RWPE1 (cell line): ENCODE data around the gene ERP29.
"Not testable (repeated sequence)": the region's sequence is repeated elsewhere in the genome, so short reads cannot be mapped to it uniquely, and the experiment has no call there.

Experiments used
- CTCF ChIA-PET: fragments of 350-600 bp; sonication (Branson Sonifier 250); formaldehyde crosslinking; extraction: SDS; loops from one replicate; lab custom pipeline; 2021; lab: Yijun Ruan, JAX
- POLR2A ChIA-PET: fragments of 400-600 bp; formaldehyde crosslinking; extraction: SDS; loops from one replicate; lab custom pipeline; 2020; ENCODE audit warnings: antibody characterized with exemption; ENCODE audit not compliant: low non-redundant PET; lab: Yijun Ruan, JAX
- DNase-seq: peaks from one replicate; pipeline ENCODE4 v3.0.0; 2012; ENCODE audit warnings: low spot score
- H3K27ac ChIP-seq: fragments of 450-650 bp; 2 replicates; pipeline ENCODE4 v1.5.1; 2017
- TF ChIP-seq, protein P1 (sequence below): fragments of 450-650 bp; conservative IDR thresholded peaks from 2 replicates; pipeline ENCODE4 v1.5.1; 2017; ENCODE audit warnings: low read depth, mild to moderate bottlenecking

The ERP29 gene

DNA sequence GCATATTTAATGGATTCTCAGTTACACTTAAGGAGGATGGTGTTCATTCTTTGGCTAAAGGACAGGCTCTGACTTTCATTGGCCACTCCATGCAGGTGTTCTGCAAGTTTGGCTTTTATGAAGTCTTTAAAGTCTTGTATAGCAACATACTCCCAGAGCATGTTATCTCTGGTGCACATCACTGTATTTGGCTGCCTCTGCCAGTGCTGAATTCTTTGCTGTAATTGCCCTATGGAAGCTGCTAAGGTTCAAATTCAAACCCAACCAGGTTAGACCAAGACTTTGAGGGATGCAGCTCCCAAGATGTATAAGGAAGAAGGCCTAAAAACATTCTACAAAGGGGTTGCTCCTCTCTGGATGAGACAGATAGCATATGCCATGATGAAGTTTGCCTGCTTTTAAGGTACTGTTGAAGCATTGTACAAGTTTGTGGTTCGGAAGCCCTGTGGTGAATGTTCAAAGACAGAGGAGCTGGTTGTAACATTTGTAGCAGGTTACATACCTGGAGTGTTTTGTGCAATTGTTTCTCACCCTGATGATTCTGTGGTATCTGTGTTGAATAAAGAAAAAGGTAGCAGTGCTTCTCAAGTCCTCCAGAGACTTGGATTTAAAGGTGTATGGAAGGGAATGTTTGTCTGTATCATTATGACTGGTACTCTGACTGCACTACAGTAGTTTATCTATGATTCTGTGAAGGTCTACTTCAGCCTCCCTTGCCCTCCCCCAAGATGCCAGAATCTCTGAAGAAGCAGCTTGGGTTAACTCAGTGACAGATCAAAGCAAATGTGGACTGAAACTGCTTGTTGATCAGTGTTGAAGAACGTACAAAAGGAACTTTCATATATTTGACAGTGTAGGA is 19.7 kb upstream of the ERP29 start:
- POLR2A ChIA-PET = no interaction called here
- DNase-seq = no peak
- CTCF ChIA-PET = interaction anchor here (0.6 kb wide), 1 partner anchor 49 kb away, joined by 3 read pairs; no protein-coding TSS in a partner anchor
- TF ChIP-seq, protein P1, sequence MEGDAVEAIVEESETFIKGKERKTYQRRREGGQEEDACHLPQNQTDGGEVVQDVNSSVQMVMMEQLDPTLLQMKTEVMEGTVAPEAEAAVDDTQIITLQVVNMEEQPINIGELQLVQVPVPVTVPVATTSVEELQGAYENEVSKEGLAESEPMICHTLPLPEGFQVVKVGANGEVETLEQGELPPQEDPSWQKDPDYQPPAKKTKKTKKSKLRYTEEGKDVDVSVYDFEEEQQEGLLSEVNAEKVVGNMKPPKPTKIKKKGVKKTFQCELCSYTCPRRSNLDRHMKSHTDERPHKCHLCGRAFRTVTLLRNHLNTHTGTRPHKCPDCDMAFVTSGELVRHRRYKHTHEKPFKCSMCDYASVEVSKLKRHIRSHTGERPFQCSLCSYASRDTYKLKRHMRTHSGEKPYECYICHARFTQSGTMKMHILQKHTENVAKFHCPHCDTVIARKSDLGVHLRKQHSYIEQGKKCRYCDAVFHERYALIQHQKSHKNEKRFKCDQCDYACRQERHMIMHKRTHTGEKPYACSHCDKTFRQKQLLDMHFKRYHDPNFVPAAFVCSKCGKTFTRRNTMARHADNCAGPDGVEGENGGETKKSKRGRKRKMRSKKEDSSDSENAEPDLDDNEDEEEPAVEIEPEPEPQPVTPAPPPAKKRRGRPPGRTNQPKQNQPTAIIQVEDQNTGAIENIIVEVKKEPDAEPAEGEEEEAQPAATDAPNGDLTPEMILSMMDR = no peak
- H3K27ac ChIP-seq = no peak overlapping the region

DNA sequence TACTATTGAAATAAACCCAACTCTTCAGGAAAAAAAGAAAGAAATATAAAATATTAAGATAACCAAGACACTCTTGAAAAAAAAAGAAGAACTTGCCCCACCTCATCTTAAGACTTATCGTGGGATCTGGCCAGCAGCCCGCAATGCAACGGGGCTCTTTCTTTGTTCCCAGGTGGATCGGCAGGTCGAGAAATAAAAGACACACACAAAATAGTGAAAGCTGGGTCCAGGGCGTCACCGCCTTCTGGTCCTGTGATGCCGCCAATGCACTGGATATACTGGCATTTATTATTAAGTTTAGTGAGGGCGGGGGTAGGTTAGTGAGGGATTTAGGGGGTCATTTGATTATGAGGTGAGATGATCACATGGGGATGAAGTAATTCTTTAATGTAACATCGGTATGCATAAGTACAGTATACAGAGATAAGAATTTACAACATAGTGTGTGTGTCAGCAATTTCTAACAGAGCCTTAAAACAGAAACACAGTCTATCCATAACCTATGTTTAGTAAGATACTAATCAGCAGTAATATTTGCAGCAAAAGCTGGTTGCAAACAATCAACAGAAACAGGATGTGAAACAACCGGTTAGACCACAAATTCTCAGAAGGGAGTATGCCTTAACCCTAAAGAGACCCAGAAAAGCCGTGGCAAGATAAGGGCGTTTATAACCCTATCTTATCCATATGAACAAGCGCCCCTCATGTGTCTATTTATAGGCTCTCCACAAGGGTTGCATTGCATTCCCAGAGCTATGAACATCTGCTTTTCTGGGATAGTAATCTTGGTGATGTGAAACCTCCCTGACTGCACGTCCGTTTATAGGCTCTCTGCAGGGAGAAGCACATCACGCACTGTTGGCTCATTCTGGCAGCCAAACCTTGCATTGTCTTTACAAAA is 18.8 kb upstream of the ERP29 start:
- DNase-seq, CTCF ChIA-PET, H3K27ac ChIP-seq: not testable (repeated sequence)
- POLR2A ChIA-PET = interaction anchor here (0.6 kb wide), 1 partner anchor 409 kb away, joined by 4 read pairs; no protein-coding TSS in a partner anchor

DNA sequence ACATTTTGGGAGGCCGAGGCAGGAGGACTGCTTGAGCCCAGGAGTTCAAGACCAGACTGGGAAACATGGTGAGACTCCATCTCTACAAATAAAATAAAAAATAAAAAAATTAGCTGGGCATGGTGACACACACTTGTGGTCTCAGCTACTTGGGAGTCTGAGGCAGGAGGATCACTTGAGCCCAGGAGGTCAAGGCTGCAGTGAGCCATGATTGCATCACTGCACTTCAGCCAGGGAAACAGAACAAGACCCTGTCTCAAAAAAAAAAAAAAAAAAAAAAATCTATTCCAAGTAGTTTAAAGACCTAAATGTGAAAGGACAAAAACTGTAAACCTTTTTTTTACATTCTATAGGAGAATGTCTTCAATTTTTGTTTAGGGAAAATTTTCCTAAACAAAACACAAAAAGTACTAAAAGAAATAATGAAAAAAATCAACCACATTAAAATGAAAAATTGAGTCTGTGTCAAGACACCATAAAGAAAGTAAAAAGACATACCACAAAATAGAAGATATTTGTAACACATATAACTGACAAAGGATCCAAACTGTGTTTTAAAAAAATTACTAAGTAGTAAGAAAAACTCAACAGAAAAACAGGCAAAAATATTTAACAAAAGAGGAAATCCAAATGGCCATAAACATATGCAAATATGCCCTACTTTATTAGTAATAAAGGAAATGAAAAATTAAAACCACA is 17.3 kb upstream of the ERP29 start:
- CTCF ChIA-PET = interaction anchor here (0.7 kb wide), 2 partner anchors 55 to 237 kb away, joined by 3 read pairs; no protein-coding TSS in a partner anchor

DNA sequence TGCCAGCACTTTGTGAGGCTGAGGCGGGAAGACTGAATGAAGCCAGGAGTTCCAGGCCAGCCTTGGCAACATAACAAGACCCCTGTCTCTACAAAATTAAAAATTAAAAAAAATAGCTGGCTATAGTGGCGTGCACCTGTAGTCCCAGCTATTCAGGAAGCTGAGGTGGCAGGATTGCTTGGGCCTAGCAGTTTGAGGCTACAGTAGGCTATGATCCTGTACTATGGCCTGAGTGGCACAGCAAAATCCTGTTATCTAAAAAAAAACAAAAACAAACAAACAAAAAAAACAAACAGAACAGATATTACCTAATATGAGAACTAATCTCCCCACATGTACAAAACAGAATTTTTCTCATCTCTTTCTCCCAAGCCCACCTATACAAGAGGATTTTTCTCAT is 15.9 kb upstream of the ERP29 start:
- no peak for DNase-seq
- no peak overlapping the region for H3K27ac ChIP-seq
- CTCF ChIA-PET = no interaction called here
- TF ChIP-seq, protein P1 = no peak
- POLR2A ChIA-PET = no interaction called here

More for the DNA sequence above, 17.3 kb upstream of the ERP29 start:
- H3K27ac ChIP-seq = no peak overlapping the region
- POLR2A ChIA-PET = no interaction called here
- no peak for DNase-seq
- TF ChIP-seq, protein P1 = no peak

DNA sequence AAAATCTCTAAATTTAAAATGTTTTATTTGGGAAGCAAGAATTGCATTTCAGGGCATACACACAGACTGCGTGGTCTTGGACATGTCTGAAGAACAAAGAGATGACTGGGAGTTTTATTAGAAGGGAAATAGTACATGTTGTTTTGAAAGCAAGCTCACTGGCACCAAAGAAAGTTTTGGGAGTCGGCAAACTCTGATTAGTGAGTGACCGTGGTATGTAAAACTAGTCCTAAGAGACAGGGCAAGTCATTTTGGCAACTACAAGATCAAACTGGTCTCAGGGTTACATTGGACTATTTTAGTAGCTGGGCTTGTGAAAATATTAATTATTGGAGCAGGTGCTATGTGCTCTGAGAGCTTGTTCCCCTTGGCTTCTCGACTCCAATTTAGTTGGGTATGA is 15.2 kb upstream of the ERP29 start:
- CTCF ChIA-PET = no interaction called here
- no peak for DNase-seq
- no peak overlapping the region for H3K27ac ChIP-seq
- TF ChIP-seq, protein P1 = no peak
- POLR2A ChIA-PET = interaction anchor here (0.6 kb wide), 1 partner anchor 49 kb away, joined by 4 read pairs; no protein-coding TSS in a partner anchor

DNA sequence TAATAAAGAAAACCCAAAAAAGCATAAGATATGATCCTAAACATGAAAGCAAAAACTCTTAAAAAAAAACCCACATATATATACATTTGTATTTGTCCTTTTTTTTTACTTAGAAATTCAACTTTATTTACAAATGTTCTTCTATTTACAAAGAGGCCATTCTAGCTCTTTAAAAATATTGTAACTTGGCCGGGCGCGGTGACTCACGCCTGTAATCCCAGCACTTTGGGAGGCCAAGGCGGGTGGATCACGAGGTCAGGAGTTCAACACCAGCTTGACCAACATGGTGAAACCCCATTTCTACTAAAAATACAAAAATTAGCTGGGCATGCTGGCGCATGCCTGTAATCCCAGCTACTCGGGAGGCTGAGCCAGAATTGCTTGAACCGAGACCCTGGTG is 14.1 kb upstream of the ERP29 start:
- H3K27ac ChIP-seq, DNase-seq, POLR2A ChIA-PET, CTCF ChIA-PET: not testable (repeated sequence)

DNA sequence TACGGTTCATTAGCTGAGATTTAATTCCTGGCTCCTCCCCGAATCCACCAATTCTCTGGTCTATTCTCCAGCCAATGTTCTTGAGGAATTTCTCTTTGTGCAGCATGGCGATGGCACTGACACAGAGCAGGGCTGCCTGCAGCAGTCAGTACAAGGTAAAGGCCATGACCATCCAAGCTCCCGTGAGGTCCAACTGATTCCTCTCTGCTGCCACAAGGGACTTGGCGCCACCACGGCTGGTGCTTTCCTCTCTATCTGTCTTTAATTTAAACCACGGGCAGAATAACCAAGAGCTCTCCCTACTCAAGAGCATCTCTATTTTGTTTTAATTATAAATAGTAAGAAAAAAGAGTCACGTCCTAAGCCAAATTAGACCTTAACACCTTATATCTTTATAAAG is 12.4 kb upstream of the ERP29 start:
- CTCF ChIA-PET = no interaction called here
- TF ChIP-seq, protein P1 = no peak
- no peak for DNase-seq
- no peak overlapping the region for H3K27ac ChIP-seq
- POLR2A ChIA-PET = no interaction called here
